HepG2 (cell line): ENCODE data around the gene SNX6.
"Not testable (repeated sequence)": the region's sequence is repeated elsewhere in the genome, so short reads cannot be mapped to it uniquely, and the experiment has no call there.

Source experiments
- CTCF ChIP-seq: sonication (generic); formaldehyde crosslinking; IDR thresholded peaks from 2 replicates; pipeline ENCODE4 v1.5.0; 2020; ENCODE audit warnings: mild to moderate bottlenecking, missing genetic modification reagents, moderate library complexity
- MXD4 ChIP-seq: IDR thresholded peaks from 2 replicates; pipeline ENCODE4 v1.6.1; 2016; ENCODE audit warnings: mild to moderate bottlenecking, missing biosample characterization, missing genetic modification reagents
- NFE2 ChIP-seq: sonication (generic); formaldehyde crosslinking; IDR thresholded peaks from 2 replicates; pipeline ENCODE4 v1.4.0; 2020; ENCODE audit warnings: missing genetic modification reagents
- NFE2L2 ChIP-seq: fragments of 150-350 bp; IDR thresholded peaks from 2 replicates; pipeline ENCODE4 v1.6.1; 2014; ENCODE audit warnings: low read length
- TAF1 ChIP-seq: sonication (generic); formaldehyde crosslinking; IDR thresholded peaks from 2 replicates; pipeline ENCODE4 v1.4.0; 2020; ENCODE audit warnings: missing genetic modification reagents
- TEAD3 ChIP-seq: optimal IDR thresholded peaks from 2 replicates; pipeline ENCODE3; 2016; ENCODE audit warnings: borderline replicate concordance
- ZBTB10 ChIP-seq: sonication (generic); formaldehyde crosslinking; IDR thresholded peaks from 2 replicates; pipeline ENCODE4 v1.4.0; 2020; ENCODE audit warnings: missing genetic modification reagents, borderline replicate concordance
- ZNF318 ChIP-seq: sonication (generic); formaldehyde crosslinking; IDR thresholded peaks from 2 replicates; pipeline ENCODE4 v1.4.0; 2020; ENCODE audit warnings: mild to moderate bottlenecking, missing genetic modification reagents
- ZNF687 ChIP-seq: sonication (generic); formaldehyde crosslinking; IDR thresholded peaks from 2 replicates; pipeline ENCODE4 v1.5.1; 2020; ENCODE audit warnings: mild to moderate bottlenecking, missing genetic modification reagents, moderate library complexity

GRCh38 chr14:34650006-34650405 is 20.1 kb upstream of the SNX6 start:
- TF ChIP-seq NFE2L2; NFE2 (CRISPR knock-in tag); ZNF318 (CRISPR knock-in tag); ZBTB10; MXD4 (CRISPR knock-in tag); ZNF687; CTCF (CRISPR knock-in tag); TAF1 (CRISPR knock-in tag); TEAD3 (CRISPR knock-in tag): not testable (repeated sequence)
